Left forelimb (tissue), 1 donor: ENCODE measurements around the gene DCDC2.
"Not testable (repeated sequence)": the region's sequence is repeated elsewhere in the genome, so short reads cannot be mapped to it uniquely, and the experiment has no call there.

Source experiments
- DNase-seq: peaks from one replicate; pipeline ENCODE4 v3.0.0-alpha.2; 2018; ENCODE audit warnings: low spot score

The DCDC2 gene

GRCh38 chr6:24219670-24220069 lies 138.2 kb downstream of the DCDC2 start:
- no peak for DNase-seq

GRCh38 chr6:24214984-24215383 lies 142.9 kb downstream of the DCDC2 start:
- DNase-seq: no peak

- no peak for DNase-seq
These were observed 150.4 kb downstream of the DCDC2 start for GRCh38 chr6:24207413-24207812.

GRCh38 chr6:24205020-24205492 lies 152.8 kb downstream of the DCDC2 start:
- no peak for DNase-seq

- DNase-seq: not testable (repeated sequence)
These were observed 153.7 kb downstream of the DCDC2 start for GRCh38 chr6:24204113-24204512.

GRCh38 chr6:24197892-24198291 lies 160.0 kb downstream of the DCDC2 start:
- no peak for DNase-seq

GRCh38 chr6:24195836-24196597 lies 161.8 kb downstream of the DCDC2 start:
- no peak for DNase-seq

- DNase-seq: no peak
These were observed 162.7 kb downstream of the DCDC2 start for GRCh38 chr6:24194978-24195700.

GRCh38 chr6:24193364-24193763 lies 164.5 kb downstream of the DCDC2 start:
- no peak for DNase-seq

GRCh38 chr6:24191346-24191745 lies 166.5 kb downstream of the DCDC2 start:
- DNase-seq: no peak

GRCh38 chr6:24188578-24189080 lies 169.2 kb downstream of the DCDC2 start:
- no peak for DNase-seq

GRCh38 chr6:24187965-24188577 lies 169.8 kb downstream of the DCDC2 start:
- no peak for DNase-seq

- DNase-seq: no peak
These were observed 171.5 kb downstream of the DCDC2 start for GRCh38 chr6:24186349-24186748.

GRCh38 chr6:24183584-24183983 lies 174.3 kb downstream of the DCDC2 start:
- DNase-seq: no peak

GRCh38 chr6:24157886-24158285 lies 200.0 kb downstream of the DCDC2 start:
- no peak for DNase-seq

GRCh38 chr6:24154121-24154520 lies 203.7 kb downstream of the DCDC2 start:
- DNase-seq: no peak

- DNase-seq: no peak
These were observed 205.8 kb downstream of the DCDC2 start for GRCh38 chr6:24152014-24152413.

- DNase-seq: no peak
These were observed 208.0 kb downstream of the DCDC2 start for GRCh38 chr6:24149836-24150235.

- no peak for DNase-seq
These were observed 208.6 kb downstream of the DCDC2 start for GRCh38 chr6:24149296-24149695.

- no peak for DNase-seq
These were observed 209.2 kb downstream of the DCDC2 start for GRCh38 chr6:24148684-24149083.

GRCh38 chr6:24148154-24148570 lies 209.7 kb downstream of the DCDC2 start:
- DNase-seq: no peak

- no peak for DNase-seq
These were observed 210.2 kb downstream of the DCDC2 start for GRCh38 chr6:24147511-24148153.
